GM19193 (cell line): ENCODE results near the gene LYPD4.

Experiments
- POLR2A ChIP-seq: IDR thresholded peaks from 4 replicates; pipeline ENCODE4 v1.6.1; 2011; ENCODE audit not compliant: insufficient read depth, insufficient read length; ENCODE audit errors: extremely low read depth

LYPD4 gene

GRCh38 chr19:41863209-41863931 is 18.9 kb upstream of the LYPD4 start:
- no peak for TF ChIP-seq POLR2A

DNA sequence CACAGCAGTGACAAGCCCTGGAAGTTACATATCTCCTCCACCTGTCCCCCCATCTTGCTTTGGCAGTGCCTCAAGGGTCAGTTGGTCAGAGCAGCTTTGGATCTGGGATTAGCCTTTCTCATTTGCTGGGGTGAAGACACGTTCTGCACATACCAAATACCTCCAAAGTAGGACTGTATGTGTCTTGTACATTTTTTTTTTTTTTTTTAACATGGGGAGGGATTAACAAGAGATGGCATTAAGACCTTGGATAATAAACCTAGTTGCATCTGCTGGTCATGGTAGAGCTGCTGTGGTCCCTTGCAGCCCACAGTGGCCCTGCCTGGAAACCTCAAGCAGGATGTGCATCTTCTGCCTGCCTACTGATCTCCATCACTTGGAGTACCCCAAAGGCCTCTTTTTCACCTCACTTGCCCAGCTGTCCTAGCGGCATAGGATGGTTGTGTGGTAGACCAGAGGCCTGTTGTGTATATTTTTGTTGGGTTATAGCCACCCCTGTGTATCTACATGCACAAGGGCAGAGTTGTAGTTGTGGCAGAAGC is 18.0 kb upstream of the LYPD4 start:
- no peak for TF ChIP-seq POLR2A

DNA sequence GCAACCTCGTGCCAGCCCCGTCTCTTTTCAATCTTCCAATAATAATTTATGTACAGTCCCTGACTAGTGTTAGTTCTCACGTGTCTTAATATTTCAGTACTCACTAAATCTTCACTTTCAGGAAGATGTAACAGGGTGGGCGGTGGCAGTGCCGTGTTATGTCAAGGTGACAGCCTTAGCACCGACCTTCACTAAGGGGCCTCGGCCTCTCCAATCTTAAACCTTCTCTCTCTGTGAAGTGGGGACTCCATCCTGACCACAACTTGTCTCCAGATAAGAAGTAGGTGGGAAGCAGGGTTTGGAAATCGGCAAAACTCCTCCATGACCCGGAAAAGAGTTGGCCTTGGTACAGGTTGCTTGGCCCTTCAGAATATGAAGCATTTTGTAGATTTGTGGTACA is 17.4 kb upstream of the LYPD4 start:
- no peak for TF ChIP-seq POLR2A

DNA sequence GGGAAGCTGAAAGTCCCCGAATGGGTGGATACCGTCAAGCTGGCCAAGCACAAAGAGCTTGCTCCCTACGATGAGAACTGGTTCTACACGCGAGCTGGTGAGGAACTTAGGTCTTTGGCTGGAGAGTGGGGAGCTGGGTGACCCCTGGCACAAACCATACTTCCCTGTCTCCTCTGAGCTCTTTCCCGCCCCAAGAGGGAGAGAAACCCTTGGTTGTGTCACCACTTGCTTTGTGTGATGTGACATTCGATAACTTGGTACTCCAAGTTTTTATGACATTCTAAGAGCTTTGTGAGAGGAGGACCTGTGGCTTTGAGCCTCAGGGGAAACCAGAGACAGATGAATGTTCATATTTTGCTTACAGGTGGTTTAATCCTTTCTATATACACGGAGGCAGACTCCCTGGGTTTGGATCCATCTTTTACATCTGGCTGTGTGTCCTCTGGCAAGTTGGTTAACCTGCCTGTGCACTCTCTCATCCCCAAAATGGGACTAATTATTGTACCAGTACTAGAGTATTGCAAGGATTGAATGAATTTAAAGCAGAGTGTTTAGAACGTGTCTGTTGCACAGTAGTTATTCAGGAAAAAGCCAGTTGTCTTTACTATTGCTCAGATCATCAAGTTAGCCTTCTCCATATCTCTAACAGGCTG is 16.8 kb upstream of the LYPD4 start:
- no peak for TF ChIP-seq POLR2A

DNA sequence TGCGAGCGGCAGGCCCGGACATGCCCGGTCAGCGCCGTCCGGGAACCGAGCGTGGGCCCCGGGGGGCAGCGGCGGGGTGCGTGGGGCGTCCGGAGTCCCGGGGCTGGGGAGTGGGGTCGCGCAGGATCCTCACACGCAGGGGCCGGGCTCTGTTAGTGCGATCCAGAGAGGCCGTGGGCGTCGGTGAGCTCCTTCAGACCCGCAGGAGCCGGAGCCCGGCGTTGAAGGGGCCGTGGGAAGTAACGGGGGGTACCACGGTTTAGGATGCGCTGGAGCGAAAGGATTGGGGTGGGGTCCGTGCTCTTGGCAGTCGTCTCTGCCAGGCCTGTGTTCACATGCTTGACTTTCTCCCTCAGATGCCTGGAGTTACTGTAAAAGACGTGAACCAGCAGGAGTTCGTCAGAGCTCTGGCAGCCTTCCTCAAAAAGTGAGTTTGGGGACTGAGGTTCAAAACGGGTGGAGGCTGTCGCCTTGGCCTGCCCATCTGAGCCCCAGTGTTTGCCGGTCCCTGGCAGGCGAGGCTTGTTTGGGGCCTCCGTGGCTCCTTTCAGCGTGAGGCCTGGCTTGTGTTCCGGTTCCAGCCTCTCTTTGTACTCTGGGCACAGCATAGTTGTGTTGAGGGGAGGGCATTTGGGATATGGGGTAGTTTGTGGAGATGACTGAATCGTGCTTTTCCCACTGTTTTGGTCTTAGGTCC is 16.1 kb upstream of the LYPD4 start:
- TF ChIP-seq POLR2A, result no peak

GRCh38 chr19:41859618-41860418 is 15.3 kb upstream of the LYPD4 start, which contains the start of gene RPS19:
RPS19 (plus strand) TSS chr19:41860255; CDS start chr19:41860775, 520 bp downstream.
- TF ChIP-seq POLR2A, result peak; percentile 97

DNA sequence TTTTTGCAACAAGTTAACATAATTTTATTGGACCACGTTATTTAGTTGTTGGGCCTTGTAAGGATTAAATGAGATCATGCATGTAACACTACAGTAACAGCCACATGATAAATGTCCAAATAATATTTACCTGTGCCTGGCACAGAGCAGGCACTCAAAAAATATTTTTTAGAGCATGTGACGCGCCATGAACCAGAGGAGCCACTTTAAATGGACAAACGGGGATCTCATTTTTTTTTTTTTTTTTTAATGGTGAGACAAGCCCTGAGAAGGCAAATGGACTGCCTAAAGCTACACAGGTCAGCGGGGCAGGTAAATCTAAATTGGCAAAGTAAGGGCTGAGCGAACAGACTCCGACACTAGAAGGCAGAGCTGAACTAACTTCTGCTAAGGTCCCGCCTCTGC is 14.7 kb upstream of the LYPD4 start:
- TF ChIP-seq POLR2A, result no peak

GRCh38 chr19:41853768-41854167 is 9.3 kb upstream of the LYPD4 start:
- no peak for TF ChIP-seq POLR2A

- no peak for TF ChIP-seq POLR2A
Observed at GRCh38 chr19:41853344-41853743, 8.9 kb upstream of the LYPD4 start.

GRCh38 chr19:41851456-41851855 is 7.0 kb upstream of the LYPD4 start:
- TF ChIP-seq POLR2A, result no peak

- no peak for TF ChIP-seq POLR2A
Observed at GRCh38 chr19:41850381-41850780, 5.9 kb upstream of the LYPD4 start.

DNA sequence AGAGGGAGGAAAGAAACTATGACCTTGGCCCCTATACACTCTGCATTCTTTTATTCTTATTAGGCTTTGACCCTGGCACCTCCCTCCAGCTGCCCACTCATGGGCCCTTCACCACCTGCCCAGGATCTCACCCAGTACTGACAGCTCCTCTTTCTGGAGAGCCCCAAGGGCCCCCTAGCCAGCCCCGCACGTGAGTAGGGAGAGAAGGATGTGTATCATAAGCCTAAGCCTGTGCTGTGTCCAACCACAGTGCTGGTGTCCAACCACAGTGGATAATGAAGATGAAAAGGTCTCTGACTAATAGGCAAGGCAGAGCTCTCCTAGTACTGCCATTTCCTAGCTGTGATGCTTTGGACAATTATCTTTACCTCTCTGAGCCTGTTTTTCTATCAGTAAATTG is 4.6 kb upstream of the LYPD4 start:
- TF ChIP-seq POLR2A, result no peak

- no peak for TF ChIP-seq POLR2A
Observed at GRCh38 chr19:41848666-41849065, 4.2 kb upstream of the LYPD4 start.

DNA sequence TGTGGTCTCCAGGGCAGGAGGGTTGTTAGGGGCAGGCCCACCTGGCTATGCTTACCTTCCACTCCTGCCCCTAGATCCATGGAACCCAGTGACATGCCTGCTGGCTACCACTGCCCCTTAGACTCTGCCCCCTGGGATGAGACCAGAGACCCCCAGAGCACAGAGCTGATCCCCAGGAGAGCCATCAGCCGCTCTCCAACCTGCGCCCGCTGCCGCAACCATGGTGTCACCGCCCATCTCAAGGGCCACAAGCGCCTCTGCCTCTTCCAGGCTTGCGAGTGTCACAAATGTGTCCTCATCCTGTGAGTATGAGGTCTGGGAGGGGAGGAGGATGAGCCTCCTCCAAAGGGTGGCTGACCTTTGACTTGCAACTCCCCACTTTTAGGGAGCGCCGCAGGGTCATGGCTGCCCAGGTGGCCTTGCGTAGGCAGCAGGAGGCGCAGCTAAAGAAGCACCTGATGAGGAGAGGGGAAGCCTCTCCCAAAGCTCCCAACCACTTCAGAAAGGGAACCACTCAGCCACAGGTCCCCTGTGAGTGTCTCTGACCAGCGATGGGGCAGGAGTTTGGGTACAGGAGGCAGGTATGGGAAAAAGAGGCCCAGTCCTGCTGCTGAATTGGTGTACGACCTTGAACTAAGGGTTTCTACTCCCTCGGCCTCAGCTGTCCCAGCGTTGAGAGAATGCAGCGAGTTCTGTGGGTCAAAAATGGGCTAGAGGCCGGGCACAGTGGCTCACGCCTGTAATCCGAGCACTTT is 3.0 kb upstream of the LYPD4 start:
- TF ChIP-seq POLR2A, result no peak
